8988T (cell line): ENCODE data around the gene DGUOK.

Experiments
- DNase-seq: peaks from one replicate; pipeline ENCODE4 v3.0.0; 2011

DGUOK gene

DNA sequence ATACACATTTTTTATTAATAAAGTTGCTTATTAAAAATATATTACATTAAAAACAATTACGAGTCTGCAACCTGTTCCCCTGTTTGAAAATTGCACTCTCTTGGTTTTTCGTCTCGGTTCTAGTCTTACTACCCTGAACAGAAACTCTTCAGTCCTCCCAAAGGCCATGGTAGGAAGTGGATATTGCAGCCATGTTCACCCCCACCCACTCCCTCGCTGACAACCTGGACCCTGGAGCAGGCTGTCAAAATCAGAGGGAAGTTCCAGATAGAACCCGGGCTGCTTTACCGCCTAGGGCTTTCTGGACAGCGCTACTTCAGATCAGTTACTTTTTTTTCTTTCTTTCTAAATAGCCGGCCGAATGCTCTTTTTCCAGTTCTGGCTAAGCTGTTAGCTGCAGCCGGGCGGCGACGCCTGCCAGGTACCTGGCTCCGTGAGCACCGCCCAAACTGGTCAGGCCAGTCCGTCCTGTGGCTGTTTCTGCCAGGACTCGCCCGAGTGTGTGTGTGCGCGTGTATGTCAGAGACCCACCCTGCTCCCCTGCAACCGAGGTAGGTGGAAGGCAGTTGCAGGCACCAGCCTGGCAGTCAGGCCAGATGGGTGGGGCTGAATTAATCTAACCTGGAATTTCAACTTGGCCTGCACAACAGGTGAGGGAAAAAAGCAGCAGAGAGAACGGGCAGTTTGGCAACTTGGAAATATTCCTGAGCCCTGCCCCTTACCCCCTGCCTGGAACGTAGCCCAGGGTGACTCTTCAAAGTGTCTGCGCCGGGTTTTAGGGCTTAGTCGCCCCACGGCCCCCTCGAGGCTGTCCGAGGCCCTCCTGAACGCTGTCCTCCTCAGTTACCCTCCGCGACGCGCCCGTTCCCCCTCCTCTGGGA is 56.9 kb downstream of the DGUOK start:
- DNase-seq, result no peak

DNA sequence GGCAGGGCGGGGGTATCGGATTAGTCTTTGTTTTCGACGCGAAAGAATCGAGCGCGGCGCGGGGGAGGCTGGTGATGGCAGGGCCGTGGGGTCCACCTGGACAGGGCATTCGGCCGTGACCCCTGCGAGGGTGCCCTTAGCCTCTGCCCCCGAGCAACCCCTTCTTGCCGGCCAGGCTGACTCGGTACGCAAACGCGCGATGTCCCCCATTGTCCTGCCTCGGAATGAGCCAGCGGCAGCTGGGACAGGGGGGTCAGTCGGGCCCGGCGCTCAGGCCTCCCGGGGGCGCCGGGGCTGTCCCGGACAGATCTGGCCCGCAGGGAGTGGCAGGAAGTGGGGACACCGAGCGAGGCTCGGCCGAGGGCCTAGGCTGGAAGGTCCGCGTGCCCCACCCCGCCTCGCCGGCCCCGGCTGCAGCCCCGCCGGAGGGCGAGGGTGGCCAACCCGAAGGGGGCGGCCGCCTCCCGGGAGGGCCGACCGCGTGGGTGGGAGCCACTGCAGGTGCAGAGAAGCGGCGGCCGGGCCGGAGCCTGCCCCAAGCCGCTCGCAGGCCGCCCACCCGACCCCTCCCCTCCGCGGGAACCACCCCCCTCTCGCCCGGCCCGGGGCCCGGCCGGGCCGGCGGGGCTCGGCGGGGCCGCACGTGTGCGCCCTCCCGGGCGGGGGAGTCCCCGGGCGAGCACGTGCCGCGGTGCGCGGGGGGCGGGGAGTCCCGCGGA is 57.7 kb downstream of the DGUOK start, which contains the start of gene TET3:
Gene TET3 (plus strand): TSS at position 708 of the 719 bp plus-strand sequence. CDS start 1,494 bp downstream, outside the sequence.
- peak; percentile 70 for DNase-seq

DNA sequence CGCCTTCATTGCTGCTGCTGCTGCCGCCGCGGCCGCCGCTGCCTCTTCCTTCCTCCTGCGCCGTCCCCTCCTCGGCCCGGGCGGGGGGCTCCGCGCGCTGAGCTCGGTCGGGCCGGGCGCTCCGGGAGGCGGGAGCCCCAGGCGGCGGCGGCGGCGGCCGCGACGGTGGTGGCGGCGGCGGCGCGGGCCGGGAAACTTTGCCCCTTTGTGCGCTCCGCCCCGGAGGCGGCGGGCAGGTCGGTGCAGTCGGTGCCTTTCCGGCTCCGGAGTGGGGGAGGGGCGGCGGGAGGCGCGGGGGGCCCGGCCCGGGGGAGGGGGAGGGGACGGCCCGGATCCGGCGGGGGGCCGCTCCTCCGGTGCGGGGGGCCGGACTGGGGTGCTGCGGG is 58.2 kb downstream of the DGUOK start:
- DNase-seq, result peak; percentile 69

DNA sequence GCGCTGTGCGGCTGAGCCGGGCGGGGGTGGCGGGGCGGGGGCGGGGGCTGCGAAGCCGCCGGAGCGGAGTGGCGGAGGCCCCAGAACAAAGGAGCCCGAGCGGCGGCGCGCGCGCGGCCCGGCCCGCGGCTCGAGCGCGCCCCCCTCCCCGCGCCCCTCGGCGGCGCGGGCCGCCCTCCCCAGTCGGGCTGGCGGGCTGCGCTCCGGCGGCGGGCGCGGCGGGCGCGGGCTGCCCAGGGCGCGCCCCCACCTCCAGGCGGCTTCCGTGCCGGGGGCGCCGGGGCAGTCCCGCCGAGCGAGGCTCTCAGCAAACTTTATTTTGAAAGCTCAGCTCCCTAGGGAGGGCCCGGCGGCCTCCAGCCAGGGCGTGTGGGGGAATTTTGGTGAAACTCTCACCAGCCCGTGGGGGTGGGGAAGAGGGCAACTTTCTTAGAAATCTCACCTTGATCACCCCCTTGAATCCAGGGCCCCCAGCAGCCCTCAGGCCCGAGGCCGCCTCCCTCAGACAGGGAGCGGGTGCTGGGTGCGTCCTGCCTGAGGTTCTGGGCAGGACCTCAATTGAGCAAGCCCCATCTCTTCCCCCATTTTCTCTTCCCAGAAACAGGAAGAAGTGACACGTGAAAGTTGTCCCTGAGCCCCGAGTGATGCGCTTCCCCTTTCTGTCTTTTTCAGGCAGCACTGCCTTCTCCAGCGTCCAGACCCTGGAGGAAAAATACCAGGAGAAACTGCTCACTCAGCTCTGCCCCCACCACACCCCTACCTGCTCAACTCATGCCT is 58.8 kb downstream of the DGUOK start:
- DNase-seq, result no peak

DNA sequence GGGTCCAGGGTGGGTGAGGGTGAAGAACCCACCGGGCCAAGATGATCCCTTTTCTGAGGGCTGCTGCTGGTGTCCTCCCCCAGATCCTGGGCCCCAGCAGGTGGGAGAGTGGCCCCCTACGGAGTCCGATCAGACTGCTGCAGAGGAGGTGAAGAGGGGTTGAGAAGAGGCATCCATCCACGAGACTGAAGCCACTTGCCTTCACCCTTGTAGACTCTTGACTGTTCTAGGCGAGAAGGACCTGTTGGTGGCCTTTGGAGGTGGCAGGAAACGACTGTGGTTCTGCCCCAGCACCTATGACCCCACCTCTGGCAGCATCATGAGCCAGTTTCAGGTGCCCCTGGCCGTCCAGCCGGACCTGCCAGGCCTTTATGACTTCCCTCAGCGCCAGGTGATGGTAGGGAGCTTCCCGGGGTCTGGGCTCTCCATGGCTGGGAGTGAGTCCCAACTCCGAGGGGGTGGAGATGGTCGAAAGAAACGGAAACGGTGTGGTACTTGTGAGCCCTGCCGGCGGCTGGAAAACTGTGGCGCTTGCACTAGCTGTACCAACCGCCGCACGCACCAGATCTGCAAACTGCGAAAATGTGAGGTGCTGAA is 59.5 kb downstream of the DGUOK start:
- DNase-seq, result no peak

DNA sequence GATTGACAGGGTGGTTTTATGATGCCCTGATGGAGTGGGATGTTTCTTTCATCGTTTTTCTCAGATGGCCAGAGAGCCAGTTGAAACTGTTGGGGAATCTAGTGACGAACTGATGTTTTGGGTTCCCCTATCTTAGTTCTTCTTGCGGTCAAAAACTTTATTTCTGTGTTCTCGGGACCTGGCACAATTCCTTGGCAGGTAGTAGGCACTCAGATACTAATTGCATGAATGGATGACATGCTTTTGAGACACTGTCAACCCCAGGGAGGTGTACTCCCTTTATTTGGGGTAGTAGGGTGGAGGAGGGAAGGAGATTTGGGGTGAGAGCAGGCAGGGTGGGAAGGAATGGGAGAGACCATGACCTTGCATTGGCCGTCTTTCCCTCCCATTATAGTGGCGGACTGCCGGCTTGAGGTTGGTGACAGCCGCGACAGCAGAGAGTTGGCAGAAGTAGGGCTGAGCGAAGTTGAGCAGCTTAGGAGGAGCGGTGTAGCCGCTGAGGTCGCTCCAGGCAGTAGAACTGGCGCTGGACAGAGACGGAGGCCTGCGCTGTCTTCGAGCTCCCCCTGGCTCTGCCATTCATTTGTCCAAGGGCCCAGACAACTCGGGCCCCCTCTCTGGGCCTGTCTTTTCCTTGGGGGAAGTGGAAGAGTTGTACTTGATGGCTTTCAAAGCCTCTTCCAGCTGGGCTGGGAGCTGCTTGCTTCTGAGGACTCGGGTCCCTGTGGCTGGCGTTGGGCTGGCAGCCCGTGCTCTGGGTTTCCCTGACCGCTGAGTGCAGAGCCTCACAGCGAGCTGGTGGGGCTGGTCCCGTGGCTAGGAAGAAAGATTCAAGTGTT is 60.6 kb downstream of the DGUOK start:
- no peak for DNase-seq

DNA sequence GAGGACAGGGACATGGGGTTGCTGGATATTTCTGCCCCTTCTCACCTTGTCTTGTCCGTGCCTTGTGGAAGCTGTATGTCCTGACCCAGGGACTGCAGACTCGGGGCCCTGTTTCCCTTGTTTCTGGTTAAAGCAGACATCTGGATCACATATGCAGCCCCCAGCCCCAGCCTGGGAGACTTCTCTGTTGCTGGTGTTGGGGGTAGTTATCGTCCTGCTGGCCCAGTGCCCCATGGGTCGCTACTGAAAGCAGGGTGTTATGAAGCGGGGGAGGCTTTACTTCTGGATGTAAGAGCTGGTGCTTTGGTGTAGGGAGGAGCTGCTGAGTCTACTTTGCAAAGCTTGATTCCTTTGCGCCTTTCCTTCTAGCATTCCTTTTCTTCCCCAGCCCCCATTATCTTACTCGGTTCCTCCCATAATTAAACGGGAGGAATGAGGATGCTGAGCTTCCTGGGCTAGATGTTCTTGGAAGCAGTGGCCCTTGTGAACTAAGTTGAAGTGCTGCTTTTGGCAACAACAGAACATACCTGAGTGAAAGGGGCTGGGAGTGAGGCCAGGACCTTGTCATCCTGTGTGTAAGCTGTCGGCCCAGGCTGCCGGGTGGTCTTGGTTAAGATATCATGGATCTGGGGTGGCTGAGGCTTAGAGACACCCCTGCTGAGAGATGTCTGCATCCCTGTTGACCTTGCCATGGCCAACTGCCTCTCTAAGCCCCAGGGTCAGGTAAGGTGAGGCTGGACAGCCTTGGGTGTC is 61.4 kb downstream of the DGUOK start:
- DNase-seq, result no peak

DNA sequence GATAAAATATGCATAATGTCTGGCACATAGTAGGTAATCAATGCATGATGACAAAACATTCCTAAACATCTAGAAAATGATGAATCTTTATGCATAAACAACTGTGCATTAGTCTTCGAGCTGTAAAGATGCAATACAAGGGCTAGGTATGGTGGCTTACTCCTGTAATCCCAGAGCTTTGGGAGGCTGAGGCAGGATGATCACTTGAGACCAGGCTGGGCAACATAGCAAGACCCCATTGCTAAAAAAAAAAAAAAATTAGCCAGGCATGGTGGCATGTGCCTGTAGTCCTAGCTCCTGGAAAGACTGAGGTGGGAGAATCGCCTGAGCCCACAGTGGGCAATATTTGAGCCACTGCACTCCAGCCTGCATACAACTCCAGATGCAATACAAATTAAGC is 63.3 kb downstream of the DGUOK start:
- DNase-seq, result no peak

DNA sequence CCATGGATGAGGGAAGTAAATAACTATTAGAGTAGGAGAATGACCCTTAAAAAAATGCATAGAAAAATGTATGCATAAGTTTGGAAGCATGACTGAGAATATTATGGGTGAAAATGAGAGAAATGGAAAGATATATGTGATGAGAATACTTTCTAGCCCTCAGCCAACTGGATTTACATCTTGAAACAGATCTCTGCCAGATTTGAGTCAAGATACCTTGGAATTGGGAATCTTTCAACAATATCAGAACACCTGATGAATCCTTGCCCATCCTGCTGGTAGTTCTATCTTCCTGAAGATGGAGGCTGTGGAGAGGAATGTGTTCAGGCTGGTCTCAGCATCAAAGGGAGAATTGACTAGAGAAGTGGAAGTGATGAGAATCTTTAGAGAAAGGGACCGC is 63.9 kb downstream of the DGUOK start:
- no peak for DNase-seq

DNA sequence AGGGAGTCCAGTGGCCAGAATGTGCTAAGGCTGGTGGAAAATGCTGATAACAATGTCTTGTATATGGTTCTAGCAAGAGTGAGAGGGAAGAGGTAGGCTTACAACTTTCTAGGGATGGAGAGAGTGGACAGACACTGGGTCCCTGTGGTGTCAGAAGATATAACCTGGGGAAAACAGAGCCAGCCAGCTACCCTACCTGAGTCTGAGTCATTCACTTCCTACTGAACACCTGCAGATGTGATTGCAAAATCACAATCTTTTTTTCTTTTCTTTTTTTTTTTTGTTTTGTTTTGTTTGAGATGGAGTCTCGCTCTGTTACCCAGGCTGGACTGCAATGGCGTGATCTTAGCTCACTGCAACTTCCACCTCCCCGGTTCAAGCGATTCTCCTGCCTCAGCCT is 65.4 kb downstream of the DGUOK start:
- DNase-seq, result no peak

DNA sequence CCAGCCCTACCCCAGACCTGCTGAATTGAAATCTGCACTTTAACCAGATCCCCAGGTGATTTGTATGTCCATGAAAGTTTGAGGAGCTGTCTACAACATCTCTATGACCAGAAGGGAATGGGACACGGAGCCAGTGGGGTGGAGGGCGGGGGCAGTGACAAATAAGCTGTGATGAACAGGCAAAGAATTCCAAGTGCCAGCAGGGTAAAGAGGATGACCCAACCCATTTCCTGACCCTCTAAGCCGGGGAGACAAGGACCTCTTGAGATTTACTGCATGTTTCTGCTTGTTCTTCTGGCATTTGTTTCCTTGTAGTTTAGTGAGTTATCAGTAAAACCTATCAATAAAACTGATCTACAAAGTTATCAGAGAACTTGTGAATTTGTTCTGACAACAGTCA is 66.7 kb downstream of the DGUOK start:
- peak; percentile 72 for DNase-seq

DNA sequence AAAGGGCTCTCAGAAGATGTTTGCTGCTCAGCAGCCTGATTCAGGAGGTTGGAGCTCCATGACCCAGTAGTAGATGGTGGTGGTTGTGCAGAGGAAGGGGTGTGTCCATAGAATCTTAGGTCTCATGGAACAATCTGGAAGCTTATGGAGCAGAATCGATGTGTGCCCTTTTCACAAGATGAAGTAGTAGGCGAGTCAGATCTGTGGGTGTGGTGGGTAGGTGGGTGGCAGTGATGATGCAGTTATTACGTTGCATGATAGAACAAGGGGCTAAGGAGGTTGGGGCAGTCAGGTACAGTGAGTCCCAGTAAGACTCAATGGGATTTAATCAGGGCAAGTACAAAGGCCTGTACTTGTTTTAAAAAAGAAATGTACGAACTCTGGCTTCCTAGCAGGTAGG is 67.1 kb downstream of the DGUOK start:
- no peak for DNase-seq

DNA sequence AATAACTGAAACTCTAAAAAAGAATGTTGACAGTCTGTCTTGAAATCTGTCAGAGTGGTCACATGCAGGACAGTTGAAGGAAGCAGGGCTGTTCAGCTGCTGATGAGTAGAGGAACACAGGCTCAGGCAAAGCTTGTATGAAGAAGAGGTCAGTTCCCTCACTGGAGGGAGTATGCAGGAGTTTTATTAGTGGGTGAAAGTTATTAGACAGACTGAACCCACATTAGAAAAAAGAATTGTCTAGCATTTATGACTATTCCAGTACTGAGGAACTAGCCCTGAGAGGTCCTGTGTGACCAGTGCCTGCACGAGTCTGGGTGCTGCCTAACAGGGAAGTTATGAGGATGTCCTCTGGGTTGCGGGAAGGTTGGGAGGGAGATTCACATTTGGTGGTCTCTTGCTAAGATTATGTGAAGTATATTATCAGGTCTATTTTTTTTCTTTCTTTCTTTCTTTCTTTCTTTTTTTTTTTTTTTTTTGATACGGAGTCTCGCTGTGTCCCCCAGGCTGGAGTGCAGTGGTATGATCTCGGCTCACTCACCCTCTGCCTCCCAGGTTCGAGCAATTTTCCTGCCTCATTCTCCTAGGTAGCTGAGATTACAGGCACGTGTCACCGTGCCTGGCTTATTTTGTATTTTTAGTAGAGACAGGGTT is 67.6 kb downstream of the DGUOK start:
- DNase-seq, result no peak

DNA sequence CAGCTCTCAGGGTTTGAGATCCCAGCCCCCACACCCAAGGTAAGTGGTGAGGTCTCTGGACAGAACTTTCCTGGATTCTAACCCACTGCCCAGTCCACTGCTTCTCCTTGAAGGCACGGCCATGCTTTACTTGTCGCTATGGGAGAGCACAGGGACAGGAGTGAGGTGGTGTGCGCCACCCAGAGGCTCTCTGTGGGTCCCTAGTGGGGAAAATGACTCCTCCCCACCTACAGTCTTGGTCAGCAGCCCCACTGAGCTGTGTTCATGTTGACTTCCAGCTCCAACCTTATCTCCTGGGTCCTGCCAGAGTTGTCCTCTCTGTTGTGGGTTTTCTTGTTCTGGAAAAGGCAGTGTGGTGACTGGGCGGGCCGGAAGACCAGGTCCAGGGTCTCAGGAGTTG is 69.1 kb downstream of the DGUOK start:
- no peak for DNase-seq

DNA sequence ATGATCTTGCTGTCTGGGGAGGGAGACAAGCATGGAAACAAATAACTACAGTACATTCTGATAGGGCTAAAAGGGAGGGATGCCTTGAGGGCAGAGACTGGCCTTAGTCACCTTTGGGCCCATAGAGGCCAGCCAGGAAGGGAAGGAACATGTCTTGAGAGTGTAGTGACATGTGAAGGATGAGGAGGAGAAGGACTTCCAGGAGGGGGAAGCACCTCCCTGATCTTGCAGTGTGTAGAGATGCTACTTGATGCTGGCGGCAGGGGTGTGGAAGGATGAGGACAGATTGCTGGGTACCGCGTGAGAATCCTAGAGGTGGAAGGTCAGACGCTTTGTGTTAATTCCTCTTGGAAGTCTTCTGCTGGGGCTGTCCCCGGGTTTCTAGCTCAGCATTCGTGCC is 71.1 kb downstream of the DGUOK start:
- no peak for DNase-seq

DNA sequence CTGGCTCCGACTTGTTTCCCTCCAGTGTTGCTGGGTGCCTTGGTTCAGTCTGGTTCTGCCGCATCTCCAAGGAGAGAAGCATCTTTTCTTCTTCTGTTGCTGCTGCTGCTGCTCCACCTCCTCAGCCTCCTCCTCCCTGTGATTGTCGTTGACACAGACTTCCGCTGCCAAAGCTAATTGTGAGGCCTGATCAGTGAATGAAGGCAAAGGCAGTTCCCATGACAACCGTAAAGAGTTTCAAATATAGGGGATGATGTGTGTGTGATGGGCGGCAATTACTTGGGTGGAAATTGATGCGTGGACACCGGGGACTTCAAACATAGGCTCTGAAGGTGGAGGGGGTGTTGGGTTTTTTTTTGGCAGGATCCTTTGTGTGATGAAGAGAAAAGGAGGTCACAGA is 71.8 kb downstream of the DGUOK start:
- no peak for DNase-seq

DNA sequence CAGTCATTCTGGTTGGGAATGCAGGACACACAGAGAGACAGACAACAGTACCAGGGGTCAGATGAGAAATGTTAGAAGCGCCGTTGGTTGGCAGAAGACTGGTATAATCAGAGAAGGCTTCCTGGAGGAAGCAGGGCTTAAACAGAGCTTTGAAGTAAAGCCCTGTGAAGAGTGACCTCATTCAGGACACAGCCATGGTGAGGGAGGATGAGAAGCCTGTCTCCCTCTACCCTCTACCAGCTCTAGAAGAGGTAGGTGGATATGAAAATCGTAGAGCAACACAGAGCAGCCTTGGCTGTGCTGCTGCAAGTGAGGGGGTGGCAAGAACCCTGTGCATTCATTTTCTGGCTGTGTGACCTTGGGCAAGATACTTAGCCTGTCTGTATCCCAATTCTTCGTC is 72.3 kb downstream of the DGUOK start:
- no peak for DNase-seq

DNA sequence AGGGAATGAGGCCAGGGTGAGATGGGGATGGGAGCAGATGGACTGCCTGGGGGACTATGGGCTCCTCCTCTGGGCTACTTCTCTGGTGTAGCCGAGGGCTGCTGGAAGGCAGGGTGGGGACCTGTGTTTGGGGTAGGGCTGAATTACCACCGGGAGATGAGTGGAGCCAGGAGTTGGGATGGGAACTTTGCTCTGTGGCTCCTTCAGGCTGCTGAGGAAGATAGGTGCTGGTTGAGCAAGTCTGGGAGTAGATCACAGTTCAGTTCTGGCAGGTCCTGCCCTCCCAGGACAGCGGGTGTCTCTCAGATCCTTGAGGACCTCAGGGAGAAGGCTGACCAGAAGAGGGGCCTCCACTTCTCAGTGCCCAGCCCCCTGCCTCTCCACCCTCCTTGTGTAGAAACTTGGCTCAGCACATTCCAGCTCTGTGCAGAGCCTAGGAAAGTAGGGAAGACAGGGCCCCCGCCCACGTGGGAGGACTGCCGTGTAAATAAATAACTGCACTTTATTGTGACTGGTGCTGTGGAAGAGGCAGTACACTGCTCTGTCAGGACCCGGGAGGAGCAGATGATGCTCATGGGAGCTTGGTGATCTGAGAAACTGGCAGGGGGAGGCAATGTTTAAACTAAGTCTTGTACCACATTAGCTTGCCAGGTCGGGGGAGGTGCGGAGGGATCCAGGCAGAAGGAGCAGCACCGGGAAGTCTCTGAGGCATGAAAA is 73.4 kb downstream of the DGUOK start:
- DNase-seq, result no peak

DNA sequence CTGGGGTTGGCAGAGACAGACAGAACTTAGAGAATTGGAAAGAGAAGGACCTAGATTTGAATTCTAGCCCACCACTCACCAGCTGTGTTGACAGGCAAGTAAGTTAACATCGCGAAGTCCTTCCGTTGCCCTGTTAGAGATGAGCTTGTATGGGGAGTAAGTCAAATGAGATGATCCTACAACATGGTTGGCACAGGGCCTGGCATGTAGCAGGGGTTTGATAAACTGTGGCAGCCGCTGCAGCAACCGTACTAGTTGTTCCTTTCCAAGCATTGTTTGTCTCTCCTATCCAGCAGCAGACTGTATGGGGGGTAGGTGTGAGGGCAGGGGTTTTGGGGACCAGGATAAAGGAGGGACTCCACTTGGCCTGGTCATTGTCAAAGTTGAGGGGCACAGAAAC is 74.0 kb downstream of the DGUOK start:
- no peak for DNase-seq

DNA sequence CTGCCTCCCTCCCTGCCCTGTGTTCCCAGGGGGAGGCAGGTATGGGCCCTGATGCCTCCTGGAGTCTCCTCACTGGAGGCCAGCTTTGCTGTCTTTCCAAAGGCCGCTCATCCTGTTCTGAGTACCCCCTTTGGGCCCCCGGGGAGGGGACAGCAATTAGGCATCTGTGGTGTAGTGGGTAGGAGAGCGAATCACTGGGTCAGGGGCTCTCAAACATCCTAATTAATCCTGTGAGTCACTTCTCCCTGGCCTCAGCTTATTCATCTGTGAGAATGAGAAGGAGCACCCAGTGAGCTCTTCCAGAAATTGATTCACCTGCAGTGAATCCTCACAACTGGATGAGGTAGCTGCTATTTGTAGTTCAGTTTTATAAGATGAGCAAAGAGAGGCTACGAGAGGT is 74.4 kb downstream of the DGUOK start:
- no peak for DNase-seq
